ENCODE measurements around the gene CCDC137. TPM values are rescaled to one million over a fixed set of nuclear protein-coding genes. Genes with fewer than 3 reads are reported as not detected.

CCDC137 gene
- total RNA-seq, 2 experiments from 2014 or later: 39.4 to 61.4 TPM

GRCh38 chr17:81707725-81708646 is 41.4 kb downstream of the CCDC137 start:
- H3K36me3 ChIP-seq (ENCODE audit: insufficient read depth, low read length): peaks cover 65% of the 10 kb centered on the region
- no peak for DNase-seq (ENCODE audit: low spot score)
- H3K4me2 ChIP-seq (ENCODE audit: low read length): no peak overlapping the region
- H2AFZ ChIP-seq (ENCODE audit: low read length): no peak overlapping the region
- H3K9me3 ChIP-seq (ENCODE audit: low read length): no peaks in the 10 kb centered on the region
- no peaks in the 10 kb centered on the region for H3K9me2 ChIP-seq (ENCODE audit: insufficient read depth, low read length)
- BruUV-seq (replicated peaks): no TSS peak
- no peak overlapping the region for H3K4me3 ChIP-seq (ENCODE audit: low read depth, low read length, poor library complexity, severe bottlenecking)
- H3K4me1 ChIP-seq (ENCODE audit: insufficient read depth, low read length, poor library complexity, severe bottlenecking): peaks cover 27% of the 10 kb centered on the region
- CTCF ChIA-PET (ENCODE audit: unreplicated experiment): no interaction called here
- H3K79me2 ChIP-seq (ENCODE audit: insufficient read depth, low read depth, low read length): peaks cover 31% of the 10 kb centered on the region
- POLR2A ChIA-PET: no interaction called here
- TF ChIP-seq EZH2phosphoT487 (IDR thresholded peaks at IDR 0.05; ENCODE audit: borderline replicate concordance, low read depth, low read length) (no peak), CTCF (conservative IDR thresholded peaks at IDR 0.05; ENCODE audit: low read length) (no peak)
- no peaks in the 10 kb centered on the region; the same call in 1 of the 2 replicates for H4K20me1 ChIP-seq (ENCODE audit: insufficient read depth, low read length)
- no peak overlapping the region for H3K27ac ChIP-seq (ENCODE audit: low read depth, low read length, poor library complexity, severe bottlenecking)
- intact Hi-C loops (cut with micrococcal nuclease; ENCODE audit: unreplicated experiment): no loop called here

DNA sequence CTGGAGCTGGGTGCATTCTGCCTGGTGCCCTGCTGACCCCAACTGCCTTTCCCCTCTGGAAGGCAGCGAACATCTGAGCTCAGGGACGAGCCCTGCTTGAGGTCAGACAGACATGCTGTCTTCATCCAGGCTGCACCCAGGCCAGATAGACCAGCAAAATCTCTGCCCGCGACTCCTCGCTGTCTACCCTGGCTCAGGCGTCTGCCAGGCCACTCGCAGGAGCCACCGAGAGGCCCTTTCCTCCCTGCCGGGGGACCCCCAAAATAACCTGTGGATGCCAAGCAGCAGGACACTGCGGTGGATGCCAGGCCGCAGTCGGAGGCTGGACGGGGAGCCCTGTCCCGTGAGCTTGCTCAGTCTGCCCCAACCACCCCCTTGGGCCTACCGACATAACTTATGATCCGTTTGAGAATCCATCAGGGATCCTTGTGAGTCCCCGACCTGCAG is 42.2 kb downstream of the CCDC137 start:
- Histone ChIP-seq H3K9me2 (ENCODE audit: insufficient read depth, low read length) (no peaks in the 10 kb centered on the region), H3K4me3 (ENCODE audit: low read depth, low read length, poor library complexity, severe bottlenecking) (no peak overlapping the region), H3K4me1 (ENCODE audit: insufficient read depth, low read length, poor library complexity, severe bottlenecking) (peaks cover 34% of the 10 kb centered on the region), H2AFZ (ENCODE audit: low read length) (no peak overlapping the region), H3K9me3 (ENCODE audit: low read length) (no peaks in the 10 kb centered on the region), H3K27ac (ENCODE audit: low read depth, low read length, poor library complexity, severe bottlenecking) (no peak overlapping the region), H4K20me1 (ENCODE audit: insufficient read depth, low read length) (no peaks in the 10 kb centered on the region; the same call in 1 of the 2 replicates), H3K4me2 (ENCODE audit: low read length) (no peak overlapping the region), H3K36me3 (ENCODE audit: insufficient read depth, low read length) (peaks cover 61% of the 10 kb centered on the region), H3K79me2 (ENCODE audit: insufficient read depth, low read depth, low read length) (peaks cover 31% of the 10 kb centered on the region)
- POLR2A ChIA-PET: no interaction called here
- no peak for TF ChIP-seq CTCF (conservative IDR thresholded peaks at IDR 0.05; ENCODE audit: low read length)
- no peak for TF ChIP-seq EZH2phosphoT487 (IDR thresholded peaks at IDR 0.05; ENCODE audit: borderline replicate concordance, low read depth, low read length)
- intact Hi-C loops (cut with micrococcal nuclease; ENCODE audit: unreplicated experiment): no loop called here
- CTCF ChIA-PET (ENCODE audit: unreplicated experiment): no interaction called here
- BruUV-seq (replicated peaks): no TSS peak
- DNase-seq (ENCODE audit: low spot score): no peak

Data from OCI-LY7 (cell line).